MCF 10A (cell line): ENCODE results near the gene OAF. TPM values are rescaled to one million over a fixed set of nuclear protein-coding genes. Genes with fewer than 3 reads are reported as not detected.

ENCODE experiments used
- BruUV-seq: library from RNA; stranded (reverse); fragments of 400-500 nt; replicated peaks from 2 replicates; lab custom pipeline; 2021; lab: Mats Ljungman, UMichigan
- CTCF ChIA-PET: fragments of 300-600 bp; sonication (Branson Sonifier 250); formaldehyde crosslinking; extraction: SDS; loops from one replicate; lab custom pipeline; 2021; ENCODE audit warnings: antibody characterized with exemption, inconsistent platforms; lab: Yijun Ruan, JAX
- POLR2A ChIA-PET: fragments of 300-600, 350-650 bp; sonication (Branson Sonifier 250); formaldehyde crosslinking; extraction: SDS; loops from one replicate; lab custom pipeline; 2020; ENCODE audit warnings: antibody characterized with exemption, inconsistent platforms; lab: Yijun Ruan, JAX
- DNase-seq: peaks from one replicate; pipeline ENCODE4 v3.0.0-alpha.2; 2018; ENCODE audit not compliant: unreplicated experiment
- H3K27ac Mint-ChIP-seq: one replicate; pipeline ENCODE4 v1.8.0; 2022; ENCODE audit warnings: mild to moderate bottlenecking, low read depth, mixed read lengths; ENCODE audit not compliant: unreplicated experiment
- H3K27me3 Mint-ChIP-seq: one replicate; pipeline ENCODE4 v1.8.0; 2022; ENCODE audit warnings: mixed read lengths; ENCODE audit not compliant: insufficient read depth, unreplicated experiment
- H3K36me3 Mint-ChIP-seq: one replicate; pipeline ENCODE4 v1.8.0; 2022; ENCODE audit warnings: mild to moderate bottlenecking, moderate library complexity, mixed read lengths; ENCODE audit not compliant: insufficient read depth, unreplicated experiment
- H3K4me1 Mint-ChIP-seq: one replicate; pipeline ENCODE4 v1.8.0; 2022; ENCODE audit warnings: mixed read lengths; ENCODE audit not compliant: insufficient read depth, unreplicated experiment
- H3K4me3 Mint-ChIP-seq: one replicate; pipeline ENCODE4 v1.8.0; 2022; ENCODE audit warnings: mild to moderate bottlenecking, moderate library complexity, mixed read lengths; ENCODE audit not compliant: unreplicated experiment
- H3K9me3 Mint-ChIP-seq: one replicate; pipeline ENCODE4 v1.8.0; 2022; ENCODE audit warnings: mixed read lengths; ENCODE audit not compliant: unreplicated experiment
- intact Hi-C: fragments of 100-400 bp; cut with micrococcal nuclease; formaldehyde crosslinking; loops from 2 replicates; pipeline ENCODE4 v1.14.1; 2022
- total RNA-seq: library from RNA; stranded (reverse); gene quantifications from 2 replicates; pipeline ENCODE4 v1.2.3, GENCODE V29; 2022
- TF ChIP-seq, protein P1 (sequence below): fragments of 200-600 bp; IDR thresholded peaks from one replicate; pipeline ENCODE4 v1.8.0; 2022; ENCODE audit warnings: antibody characterized with exemption, mild to moderate bottlenecking; ENCODE audit not compliant: unreplicated experiment

The OAF gene
- total RNA-seq, 1 experiment from 2014 or later, result 21.6 TPM

DNA sequence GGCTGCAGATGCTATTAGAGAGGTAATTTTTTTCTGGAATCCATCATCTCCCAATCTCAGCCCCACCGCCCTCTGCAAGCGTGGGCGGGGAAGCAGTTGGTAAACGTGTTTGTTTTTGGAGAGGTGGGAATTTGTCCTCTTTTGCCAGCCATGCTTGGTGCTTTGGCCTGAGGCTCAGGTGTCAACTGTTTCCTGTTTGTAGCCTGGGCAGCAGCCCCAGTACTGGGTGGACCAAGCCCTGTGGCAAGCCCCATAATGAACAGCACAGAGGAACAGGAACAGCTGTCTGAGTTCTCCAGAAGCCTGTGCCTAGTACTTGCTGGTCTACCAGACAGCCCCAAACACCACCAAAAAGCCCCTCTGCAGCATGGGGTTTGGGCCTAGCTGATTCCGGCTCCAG is 68.7 kb downstream of the OAF start:
- DNase-seq, result no peak
- Mint-ChIP-seq H3K27me3 (peaks cover 11% of the 10 kb centered on the region), H3K36me3 (no peaks in the 10 kb centered on the region), H3K4me3 (no peak overlapping the region), H3K4me1 (no peaks in the 10 kb centered on the region), H3K27ac (no peak overlapping the region), H3K9me3 (no peaks in the 10 kb centered on the region)
- TF ChIP-seq, protein P1, sequence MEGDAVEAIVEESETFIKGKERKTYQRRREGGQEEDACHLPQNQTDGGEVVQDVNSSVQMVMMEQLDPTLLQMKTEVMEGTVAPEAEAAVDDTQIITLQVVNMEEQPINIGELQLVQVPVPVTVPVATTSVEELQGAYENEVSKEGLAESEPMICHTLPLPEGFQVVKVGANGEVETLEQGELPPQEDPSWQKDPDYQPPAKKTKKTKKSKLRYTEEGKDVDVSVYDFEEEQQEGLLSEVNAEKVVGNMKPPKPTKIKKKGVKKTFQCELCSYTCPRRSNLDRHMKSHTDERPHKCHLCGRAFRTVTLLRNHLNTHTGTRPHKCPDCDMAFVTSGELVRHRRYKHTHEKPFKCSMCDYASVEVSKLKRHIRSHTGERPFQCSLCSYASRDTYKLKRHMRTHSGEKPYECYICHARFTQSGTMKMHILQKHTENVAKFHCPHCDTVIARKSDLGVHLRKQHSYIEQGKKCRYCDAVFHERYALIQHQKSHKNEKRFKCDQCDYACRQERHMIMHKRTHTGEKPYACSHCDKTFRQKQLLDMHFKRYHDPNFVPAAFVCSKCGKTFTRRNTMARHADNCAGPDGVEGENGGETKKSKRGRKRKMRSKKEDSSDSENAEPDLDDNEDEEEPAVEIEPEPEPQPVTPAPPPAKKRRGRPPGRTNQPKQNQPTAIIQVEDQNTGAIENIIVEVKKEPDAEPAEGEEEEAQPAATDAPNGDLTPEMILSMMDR, result no peak
- intact Hi-C loops, result no loop called here
- POLR2A ChIA-PET, result no interaction called here
- CTCF ChIA-PET, result no interaction called here
- BruUV-seq, result no TSS peak

Other genes with a start within 250 kb of the OAF start
- gene TRIM29, start 72.9 kb upstream of the OAF start, total RNA-seq, result 60.9 and 93.4 TPM in 2 replicates
- not detected in 2 replicates for gene POU2F3, start 29.1 kb downstream of the OAF start, total RNA-seq
- 9.6 and 13.0 TPM in 2 replicates for gene TLCD5, start 114.3 kb downstream of the OAF start, total RNA-seq
- gene ARHGEF12, start 125.4 kb downstream of the OAF start, total RNA-seq, result 61.2 and 62.8 TPM in 2 replicates